GM21515 (cell line): Measurements from ENCODE around the gene CHPF.

Experiments used
- ATAC-seq: cut with Tn5 transposase; IDR thresholded peaks from one replicate; pipeline ENCODE4 v1.9.1; 2021; ENCODE audit not compliant: unreplicated experiment

The CHPF gene

DNA sequence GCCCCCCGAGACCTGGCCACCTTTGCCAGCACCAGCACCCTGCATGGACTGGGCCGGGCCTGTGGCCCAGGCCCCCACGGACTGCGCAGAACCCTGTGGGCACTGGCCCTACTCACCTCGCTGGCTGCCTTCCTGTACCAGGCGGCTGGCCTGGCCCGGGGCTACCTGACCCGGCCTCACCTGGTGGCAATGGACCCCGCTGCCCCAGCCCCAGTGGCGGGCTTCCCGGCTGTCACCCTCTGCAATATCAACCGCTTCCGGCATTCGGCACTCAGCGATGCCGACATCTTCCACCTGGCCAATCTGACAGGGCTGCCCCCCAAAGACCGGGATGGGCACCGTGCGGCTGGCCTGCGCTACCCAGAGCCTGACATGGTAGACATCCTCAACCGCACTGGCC, 28.8 kb downstream of the CHPF start:
- no peak for ATAC-seq

DNA sequence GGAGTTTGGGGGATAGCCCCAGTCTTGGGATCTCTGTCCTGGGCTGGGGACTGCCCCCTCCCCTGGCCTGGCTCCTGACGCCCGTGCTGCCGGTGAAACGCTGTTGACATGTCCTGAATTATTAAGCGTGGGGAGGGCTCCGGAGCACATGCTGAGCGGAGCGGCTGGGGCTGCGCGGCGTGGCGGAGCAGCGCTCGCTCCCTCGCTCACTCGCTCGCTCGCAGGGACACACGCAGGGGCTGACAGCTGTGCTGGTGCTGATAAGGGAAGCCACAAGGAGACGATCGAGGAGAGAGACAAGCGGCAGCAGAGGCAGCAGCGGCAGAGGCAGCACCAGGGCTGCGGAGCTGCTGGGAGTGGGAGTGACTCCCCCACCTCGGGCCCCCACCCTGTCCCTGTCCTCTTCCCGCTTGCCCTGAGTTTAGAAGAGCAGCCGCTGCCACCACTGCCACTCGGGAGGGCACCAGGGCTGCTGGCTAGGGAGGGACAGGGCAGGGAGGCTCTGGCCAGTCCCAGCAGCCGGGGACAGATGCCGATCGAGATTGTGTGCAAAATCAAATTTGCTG, 29.3 kb downstream of the CHPF start, which contains the start of gene ASIC4:
Gene ASIC4 (plus strand): TSS at position 287 of the 566 bp plus-strand sequence. CDS start 243 bp downstream, at position 530.
- ATAC-seq, result no peak

DNA sequence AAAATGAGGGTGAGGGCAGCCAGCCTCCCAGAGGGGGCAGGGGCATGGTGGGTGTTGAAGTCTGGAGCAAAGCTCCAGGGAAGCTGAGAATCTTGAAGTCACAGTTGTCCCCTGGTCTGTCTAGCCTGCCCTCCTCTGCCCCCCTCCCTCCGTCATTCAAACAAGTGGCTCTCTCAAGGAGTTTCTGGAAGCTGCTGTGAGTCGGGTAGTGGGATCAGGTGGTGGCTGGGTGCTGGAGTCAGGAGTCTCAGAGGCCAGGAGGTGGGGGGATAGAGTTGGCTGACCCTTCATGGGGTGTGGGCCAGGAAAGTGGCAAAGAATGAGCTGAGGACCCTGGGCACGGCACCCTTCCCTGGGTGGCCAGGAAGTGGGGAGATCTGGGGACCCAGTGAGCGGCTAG, 29.8 kb downstream of the CHPF start:
- no peak for ATAC-seq

DNA sequence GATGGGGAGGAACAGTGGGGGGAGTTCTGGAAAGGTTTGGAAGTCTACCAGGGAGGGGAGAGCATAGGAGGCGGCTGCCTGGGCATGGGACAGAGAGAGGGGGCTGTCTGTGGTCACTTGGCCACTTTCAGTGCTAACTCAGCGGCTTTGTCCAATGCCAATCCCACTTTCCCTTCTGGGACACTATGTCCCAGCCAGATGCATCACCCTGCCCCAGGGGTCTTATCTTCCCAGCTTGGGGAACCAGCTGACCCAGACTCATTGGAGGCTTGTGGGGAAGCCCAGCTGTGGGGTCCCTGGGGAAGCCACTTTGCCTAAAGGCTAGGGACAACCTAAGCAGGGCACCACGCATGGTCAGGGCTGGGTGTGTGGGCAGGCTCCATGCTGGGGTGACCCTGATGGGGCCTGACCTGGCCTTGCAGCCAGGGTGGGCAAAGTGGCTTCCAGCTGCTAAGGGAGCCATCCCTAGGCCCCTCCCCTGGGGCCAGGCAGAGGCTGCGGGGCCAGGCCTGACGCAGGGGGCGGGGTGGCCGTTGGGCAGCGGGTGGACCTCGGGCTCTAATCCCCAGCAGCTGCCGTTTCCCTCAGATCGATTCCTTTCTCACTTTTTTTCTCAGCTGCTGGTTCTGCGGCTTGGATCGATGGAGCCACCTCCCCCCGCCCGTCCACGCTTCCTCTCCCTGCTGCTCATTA, 30.9 kb downstream of the CHPF start:
- no peak for ATAC-seq

DNA sequence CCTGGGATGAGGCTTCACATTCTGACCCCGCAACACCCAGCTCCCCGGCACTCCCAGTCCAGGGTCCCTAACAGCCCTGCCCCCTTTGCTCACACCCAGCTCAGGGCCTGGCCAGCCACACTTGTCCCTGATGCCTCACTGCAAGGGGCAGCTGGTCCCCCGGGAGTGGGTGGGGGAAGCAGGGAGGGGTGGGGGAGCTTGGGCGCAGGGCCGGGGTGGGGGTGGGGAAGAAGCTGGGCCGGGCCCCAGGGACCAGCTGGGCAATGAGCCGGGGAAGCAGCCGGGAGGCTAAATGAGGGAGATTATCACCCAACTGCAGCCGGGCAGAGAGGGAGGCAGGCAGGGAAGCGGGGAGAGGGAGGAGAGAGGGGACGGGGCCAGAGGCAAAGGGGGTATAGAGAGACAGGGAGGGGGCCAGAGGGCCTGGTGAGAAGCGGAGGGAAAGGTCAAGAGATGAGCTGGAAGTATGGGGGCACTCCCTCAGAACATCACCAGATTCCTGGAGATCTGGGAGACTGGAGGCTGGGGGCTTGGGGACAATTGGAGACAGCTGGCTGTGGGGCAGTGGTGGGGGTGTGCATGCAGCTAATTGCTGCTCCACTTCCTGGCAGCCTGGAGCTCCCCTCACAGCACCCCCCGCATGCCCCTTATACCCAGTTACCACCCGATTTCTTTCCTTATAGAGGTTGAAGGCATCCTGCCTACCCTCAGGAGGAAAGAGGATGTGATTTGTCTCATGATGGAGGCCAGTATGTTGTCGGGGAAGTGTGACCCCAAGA, 31.9 kb downstream of the CHPF start:
- ATAC-seq, result no peak

DNA sequence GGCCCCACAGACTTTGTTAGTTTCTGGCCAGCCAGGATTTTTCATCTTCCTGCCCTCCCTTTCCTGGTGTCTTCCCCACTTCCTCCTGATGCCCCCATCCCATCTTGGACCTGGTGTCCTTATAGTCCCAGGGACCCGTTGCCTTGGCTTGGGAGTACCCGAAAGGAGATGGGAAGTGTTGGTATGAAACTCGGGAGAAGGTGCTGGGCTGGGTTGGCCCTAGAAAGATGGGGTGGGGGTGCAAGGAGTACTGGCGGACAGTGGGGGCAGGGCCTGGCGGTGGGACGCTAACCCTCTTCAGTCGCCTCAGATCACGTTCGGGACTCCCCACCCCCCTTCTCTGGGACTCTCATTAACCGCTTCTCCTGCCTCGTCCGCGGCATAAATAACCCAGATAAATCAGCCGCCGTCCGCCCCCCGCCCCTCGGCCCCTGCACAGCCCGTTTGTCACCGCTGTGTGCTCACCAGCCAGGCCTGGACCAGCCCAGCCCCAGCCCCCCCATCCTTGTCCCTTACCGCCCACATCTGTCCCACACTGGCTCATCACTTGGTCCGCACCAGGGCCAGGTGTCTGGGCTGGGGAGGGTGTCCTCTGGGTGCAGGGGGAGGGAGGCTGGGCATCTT, 33.0 kb downstream of the CHPF start:
- no peak for ATAC-seq

DNA sequence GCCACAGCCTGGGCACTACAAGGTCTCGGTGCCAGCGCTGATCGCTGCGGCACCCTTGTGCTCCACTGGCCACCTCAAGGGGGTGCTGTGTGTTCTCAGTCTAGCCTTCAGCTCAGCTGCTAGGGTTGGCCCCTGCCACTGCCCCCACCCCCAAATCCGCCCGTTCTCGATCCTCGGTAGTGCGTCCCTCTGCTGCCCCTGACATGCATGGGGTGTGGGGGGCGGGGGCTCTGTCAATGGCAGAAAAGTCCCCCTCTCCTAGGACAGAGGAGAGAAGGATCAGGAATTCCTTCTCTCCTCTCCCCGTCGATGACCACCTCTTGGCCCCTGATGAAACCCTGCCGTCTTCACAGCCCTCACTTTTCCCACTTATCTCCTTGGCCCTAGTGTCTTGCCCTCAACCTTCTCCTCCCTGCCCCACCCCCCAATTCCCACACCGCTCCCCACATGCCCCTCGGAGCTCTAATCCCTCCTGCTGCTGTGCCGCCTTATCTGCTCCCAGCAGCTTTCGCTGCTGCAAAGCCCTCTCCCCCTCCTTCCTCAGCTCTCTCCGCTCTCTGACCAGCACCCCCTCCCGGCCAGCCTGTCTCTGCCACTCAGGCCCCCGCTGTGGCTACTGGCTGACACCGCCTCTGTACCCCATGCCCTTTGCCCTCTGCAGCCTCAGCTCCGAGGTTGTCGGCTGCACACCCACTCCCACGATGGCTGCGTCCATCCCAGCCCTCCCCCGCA, 33.7 kb downstream of the CHPF start:
- ATAC-seq, result no peak

DNA sequence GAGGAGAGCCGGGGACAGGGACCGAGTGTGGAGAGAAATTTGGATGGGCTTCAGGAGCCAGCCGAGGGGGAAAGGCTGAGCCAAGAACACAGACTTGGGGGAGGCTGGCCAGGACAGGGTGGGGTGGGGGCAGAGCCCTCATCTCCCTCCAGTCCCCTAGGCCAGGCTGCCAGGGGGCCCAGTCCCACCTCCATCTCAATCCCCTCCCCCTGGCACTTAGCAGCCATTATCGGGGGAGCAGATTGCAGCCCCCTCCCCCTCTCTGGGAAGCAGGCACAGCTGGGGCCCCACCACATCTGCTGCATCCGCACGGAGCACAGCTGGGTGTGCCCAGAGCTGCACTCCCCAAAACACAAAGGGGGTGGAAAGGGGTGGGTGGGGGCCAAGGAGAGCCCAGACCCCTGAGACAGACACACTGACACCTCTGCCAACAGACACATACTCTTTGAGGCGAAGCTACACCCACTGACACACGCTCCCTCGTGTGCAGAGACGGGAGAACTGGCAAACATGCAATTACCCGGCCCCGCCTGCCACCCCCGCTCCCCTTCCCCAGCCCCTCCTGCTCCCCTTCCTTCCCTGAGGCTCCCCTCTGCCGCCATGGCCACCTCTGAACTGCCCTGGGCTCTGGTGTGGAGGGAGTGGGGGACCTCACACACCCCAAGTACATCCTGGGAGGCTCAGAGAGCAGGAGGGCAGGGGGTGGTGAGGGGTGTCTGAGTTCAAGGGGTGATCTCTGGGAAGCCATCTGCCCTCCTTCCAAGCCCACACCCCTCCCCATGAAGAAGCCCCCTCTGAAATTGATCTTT, 34.4 kb downstream of the CHPF start:
- no peak for ATAC-seq

DNA sequence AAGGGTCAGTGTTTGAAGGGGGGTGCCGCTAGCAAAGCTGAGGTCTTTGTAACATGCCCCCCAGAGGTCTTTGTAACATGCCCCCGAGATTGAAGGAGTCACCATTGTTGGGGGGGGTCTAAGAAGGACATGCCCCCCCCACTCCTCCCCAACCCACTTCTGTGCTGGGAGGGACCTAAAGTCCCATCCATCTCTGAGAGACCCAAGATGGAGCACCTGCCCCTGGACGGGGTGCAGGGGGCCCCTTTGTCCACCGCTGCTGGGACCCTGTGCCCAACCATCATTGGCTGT, 35.2 kb downstream of the CHPF start:
- ATAC-seq, result no peak

DNA sequence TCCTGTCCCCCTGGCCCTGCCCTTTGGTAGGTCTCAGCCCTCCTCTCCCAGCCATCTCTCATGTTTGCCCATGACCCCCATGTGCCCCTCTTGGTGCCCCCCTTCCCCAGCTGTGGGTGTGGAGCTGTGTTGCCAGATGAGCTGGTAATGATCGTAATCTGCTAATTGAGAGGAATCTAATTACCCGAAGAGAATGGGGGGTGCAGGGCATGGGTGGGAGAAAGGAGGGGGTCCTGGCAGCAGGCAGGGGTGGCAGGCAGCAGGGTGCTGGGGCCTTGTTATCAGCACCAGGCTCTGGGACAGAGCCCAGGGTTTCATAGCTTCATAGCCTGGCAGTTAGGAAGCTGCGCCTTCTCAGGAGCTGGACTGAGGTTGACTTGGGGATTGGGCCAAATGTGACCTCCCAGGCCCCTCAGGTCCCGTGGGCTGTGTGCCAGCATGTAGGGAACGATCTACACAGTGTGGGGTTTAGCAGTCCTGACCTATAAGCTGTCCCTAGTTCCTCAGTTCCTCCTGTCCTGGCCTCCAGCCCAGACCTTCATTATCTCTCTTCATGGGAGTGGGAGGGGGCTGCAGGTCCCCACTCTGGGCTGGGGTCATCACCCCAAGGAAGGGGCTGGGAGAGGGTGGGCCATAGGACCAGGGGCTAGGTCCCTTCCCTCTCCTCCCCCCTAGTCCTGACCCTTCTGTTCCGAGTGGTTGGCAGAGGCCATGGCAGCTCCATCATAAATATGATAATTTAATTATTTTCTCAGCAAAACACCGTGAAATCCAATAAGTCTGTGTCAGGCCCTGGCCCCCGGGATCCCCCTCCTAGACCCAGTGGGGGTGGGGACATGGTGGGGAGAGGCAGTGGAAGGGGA, 35.8 kb downstream of the CHPF start:
- ATAC-seq, result no peak

DNA sequence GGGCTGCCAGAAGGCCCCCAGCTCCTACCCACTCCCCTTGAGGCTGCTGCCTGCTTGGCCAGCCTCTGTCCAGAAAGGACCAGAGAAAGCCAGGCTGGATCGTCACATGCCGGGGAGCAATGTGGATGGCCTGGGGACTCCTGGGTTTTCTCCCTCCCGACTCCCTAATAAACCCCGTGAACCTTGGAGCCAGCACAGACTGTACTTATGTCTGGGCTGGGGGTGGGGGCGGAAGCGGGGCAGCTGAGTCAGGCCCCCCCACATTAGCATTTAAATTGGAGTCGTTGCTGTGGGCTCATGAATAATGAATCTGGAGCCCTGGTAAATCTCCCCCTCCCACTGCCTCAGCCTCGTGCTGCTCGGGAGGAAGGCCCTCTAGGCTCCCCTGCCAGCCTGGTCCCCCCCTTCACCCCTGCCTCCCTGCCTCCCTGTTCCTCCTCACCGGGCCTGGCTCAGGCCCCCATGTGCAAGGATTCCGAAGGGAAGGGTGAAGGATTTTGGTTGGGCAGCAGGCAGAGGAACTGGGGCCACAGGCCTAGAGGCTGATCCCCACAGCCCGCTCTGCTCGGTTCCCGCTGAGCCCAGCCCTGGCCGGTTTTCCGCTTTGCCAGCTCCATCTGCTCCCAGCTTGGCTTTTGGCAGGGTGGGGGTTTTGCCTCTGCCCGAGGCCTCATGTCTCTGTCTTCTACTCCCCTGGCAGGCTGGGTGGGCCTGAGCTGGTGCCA, 36.6 kb downstream of the CHPF start:
- no peak for ATAC-seq

DNA sequence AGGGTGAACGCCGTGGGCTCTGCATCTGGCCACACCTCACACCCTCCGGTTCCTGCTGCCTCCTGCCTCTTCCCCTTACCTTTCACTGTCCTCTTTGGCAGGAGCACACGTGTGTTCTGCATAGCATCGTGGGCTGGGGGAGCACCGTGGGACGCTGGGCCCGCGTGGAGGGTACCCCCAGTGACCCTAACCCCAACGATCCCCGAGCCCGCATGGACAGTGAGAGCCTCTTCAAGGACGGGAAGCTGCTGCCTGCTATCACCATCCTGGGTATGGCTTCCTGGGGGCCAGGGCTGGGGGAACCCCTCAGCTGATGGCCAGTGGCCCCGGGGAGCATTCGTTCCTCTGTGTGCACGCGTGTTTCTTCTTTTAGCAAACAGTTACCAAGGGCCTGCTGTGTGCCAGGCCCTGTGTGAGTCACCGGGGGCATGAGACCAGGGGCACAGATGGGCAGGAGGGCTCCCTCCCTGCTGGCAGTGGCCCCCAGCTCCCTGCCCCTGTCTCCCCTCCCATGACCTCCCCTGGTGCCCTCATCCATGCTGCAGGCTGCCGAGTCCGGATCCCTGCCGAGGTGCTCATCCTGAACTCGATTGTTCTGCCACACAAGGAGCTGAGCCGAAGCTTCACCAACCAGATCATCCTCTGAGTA, 37.3 kb downstream of the CHPF start:
- no peak for ATAC-seq

DNA sequence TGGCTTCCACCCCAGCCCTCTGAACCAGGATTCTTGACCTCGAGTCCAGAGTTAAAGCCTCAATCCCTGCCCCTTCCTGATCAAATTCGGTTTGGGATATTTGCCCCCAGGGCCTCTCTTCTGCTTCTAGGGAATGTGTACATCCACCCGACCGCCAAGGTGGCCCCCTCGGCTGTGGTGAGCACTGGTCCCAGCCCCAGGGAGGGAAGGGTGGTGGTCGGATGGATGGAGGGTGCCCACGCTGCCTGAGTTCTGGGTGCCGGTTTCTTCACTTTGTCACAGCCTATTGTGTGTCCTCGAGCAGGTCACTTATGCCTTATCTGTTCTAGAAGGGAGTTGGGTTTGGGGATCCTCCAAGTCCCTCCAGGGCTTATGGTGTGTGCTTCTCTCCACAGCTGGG, 38.0 kb downstream of the CHPF start:
- no peak for ATAC-seq

DNA sequence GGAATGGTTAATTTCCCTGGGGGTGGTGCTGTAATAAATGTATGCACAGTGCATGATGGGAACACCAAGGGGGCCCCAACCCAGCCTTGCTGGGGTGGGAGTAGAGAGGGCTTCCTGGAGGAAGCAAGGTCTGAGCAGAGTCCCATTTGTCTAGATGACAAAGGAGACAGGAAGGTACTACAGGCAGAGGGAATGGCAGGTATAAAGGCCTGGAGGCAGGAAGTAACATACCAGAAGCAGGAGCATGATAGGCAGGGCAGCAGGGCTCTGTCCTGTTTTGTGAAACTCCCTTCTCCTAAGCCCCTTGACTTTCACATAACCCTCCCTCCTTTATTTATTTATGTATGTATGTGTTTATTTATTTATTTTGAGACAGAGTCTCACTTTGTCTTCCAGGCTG, 41.0 kb downstream of the CHPF start:
- no peak for ATAC-seq

DNA sequence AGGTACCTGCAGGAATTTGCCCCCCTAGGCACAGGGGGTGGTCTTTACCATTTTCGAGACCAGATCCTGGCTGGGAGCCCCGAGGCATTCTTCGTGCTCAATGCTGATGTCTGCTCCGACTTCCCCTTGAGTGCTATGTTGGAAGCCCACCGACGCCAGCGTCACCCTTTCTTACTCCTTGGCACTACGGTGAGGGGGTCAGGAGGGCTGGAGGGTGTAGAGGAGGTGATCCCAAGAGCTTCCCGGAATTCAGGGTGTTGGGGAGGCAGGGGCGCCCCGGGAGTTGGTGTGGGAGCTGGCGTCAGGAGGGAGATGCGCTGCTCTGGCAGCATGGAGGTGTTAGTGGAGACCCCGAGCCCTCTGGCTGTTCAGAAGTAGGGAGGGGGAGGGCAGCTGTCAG, 41.8 kb downstream of the CHPF start:
- no peak for ATAC-seq

DNA sequence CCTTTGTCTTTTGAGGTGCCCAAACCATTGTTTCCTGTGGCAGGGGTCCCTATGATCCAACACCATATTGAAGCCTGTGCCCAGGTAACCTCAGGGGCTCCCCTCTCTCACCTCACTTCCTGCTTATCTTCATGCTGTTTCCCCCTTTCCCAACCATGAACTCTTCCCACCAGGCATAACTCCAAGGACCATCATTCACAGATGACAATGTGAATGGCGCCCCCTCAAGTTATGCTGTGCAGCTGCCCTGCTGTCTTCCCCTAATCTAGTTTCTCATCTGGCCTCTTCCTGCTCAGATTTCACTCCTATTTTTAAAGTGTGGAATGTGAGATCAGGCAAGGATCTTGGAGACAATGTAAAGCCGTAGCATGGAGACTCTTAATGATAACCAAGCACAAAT, 43.5 kb downstream of the CHPF start:
- ATAC-seq, result no peak

DNA sequence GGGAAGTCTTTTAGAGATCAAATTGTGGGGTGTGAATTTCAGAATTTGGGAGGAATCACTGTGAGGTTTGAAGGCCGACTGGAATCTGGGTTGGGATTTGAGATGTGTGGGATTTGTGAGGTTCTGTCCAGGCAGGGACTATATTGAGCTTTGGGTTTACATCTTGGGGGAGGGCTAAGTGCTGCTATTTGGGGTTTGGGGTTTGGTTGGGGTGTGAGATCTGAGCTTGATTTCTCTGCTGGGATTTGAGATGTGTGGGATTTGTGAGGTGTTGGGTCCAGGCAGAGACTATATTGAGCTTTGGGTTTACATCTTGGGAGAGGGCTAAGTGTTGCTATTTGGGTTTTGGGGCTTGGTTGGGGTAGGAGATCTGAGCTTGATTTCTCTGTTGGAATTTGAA, 44.1 kb downstream of the CHPF start:
- ATAC-seq, result no peak

DNA sequence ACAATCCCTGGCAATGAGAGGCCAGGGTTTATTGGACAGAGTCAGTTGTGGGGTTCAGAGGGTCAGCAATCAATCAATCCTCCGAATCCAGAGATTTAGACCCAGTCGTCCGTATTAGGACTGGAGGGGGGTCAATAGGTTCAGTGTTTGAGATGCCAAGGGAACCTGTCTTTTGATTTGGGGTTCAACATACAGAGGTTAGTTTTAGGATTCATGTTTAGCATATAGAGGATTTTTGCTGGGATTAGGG, 44.6 kb downstream of the CHPF start:
- ATAC-seq, result no peak
